Measurements from ENCODE around the gene TLN1. TPM values are rescaled to one million over a fixed set of nuclear protein-coding genes. Genes with fewer than 3 reads are reported as not detected.

TLN1 gene
- total and polyA plus RNA-seq, 11 donors: 152 to 373 (median 257) TPM

- H3K27me3 ChIP-seq: no peaks in the 10 kb centered on the region
- H3K4me1 ChIP-seq: no peaks in the 10 kb centered on the region
- ATAC-seq (no peak), DNase-seq (no peak)
- no peak overlapping the region for H3K27ac ChIP-seq
- H3K4me3 ChIP-seq: no peak overlapping the region
- TF ChIP-seq CTCF (IDR thresholded peaks at IDR 0.05) (no peak), POLR2A (IDR thresholded peaks at IDR 0.05) (no peak)
- no peaks in the 10 kb centered on the region for H3K9me3 ChIP-seq
- 90 to 92% (median 91%) methylated on average over 15 of the region's 15 CpGs for WGBS, 4 donors
- intact Hi-C loops (cut with DNase I): no loop called here
- H3K36me3 ChIP-seq: peaks cover 18 to 100% (median 100%) of the 10 kb centered on the region in 9 donors
These were observed 13.1 kb downstream of the TLN1 start for GRCh38 chr9:35718721-35719511.

GRCh38 chr9:35717132-35717870 is 14.7 kb downstream of the TLN1 start:
- Histone ChIP-seq H3K4me3 (no peak overlapping the region), H3K27me3 (no peaks in the 10 kb centered on the region), H3K9me3 (no peaks in the 10 kb centered on the region), H3K36me3 (peaks cover 19 to 100% (median 100%) of the 10 kb centered on the region in 9 donors), H3K27ac (no peak overlapping the region), H3K4me1 (no peaks in the 10 kb centered on the region)
- intact Hi-C loops (cut with DNase I): no loop called here
- ATAC-seq (no peak), DNase-seq (no peak)
- TF ChIP-seq POLR2A (IDR thresholded peaks at IDR 0.05): no peak
- TF ChIP-seq CTCF (IDR thresholded peaks at IDR 0.05): no peak
- 89 to 92% (median 90%) methylated on average over 8 to 14 of the region's 14 CpGs for WGBS, 4 donors

- WGBS, 4 donors: 87 to 92% (median 88%) methylated on average over 4 of the region's 4 CpGs
- intact Hi-C loops (cut with DNase I): loop anchor here in 1 of 10 donors (1.0 kb wide), 1 partner anchor 15 kb away; no protein-coding TSS in a partner anchor
These were observed 15.8 kb downstream of the TLN1 start for GRCh38 chr9:35716230-35716629.

More at GRCh38 chr9:35716230-35716629, 15.8 kb downstream of the TLN1 start:
- Histone ChIP-seq H3K4me3 (no peak overlapping the region), H3K36me3 (peaks cover 19 to 100% (median 100%) of the 10 kb centered on the region in 9 donors), H3K27me3 (no peaks in the 10 kb centered on the region), H3K4me1 (peaks cover 0 to 3% (median 0%) of the 10 kb centered on the region in 12 donors), H3K9me3 (no peaks in the 10 kb centered on the region), H3K27ac (no peak overlapping the region)
- ATAC-seq (peak in 2 of 4 donors; percentile 3 to 10), DNase-seq (no peak)
- TF ChIP-seq CTCF (IDR thresholded peaks at IDR 0.05): no peak
- no peak for TF ChIP-seq POLR2A (IDR thresholded peaks at IDR 0.05)

All from heart left ventricle (tissue), 16 donors.